GM12878 (cell line): ENCODE data around the gene TPD52L2. TPM values are rescaled to one million over a fixed set of nuclear protein-coding genes. Genes with fewer than 3 reads are reported as not detected.
A peak's percentile ranks its signal among the peaks of the same experiment; 100 is the strongest.

Experiments used
- ATAC-seq: fragments of 200-7000 bp; cut with Tn5 transposase; 3 replicates; pipeline ENCODE4 v1.9.1; 2020; ENCODE audit warnings: mild to moderate bottlenecking, moderate library complexity
- BruUV-seq: library from RNA; stranded (reverse); fragments of 400-500 nt; replicated peaks from 2 replicates; lab custom pipeline; 2021; lab: Mats Ljungman, UMichigan
- CTCF ChIA-PET: fragments of 300-600 bp; sonication (Branson Sonifier 250); formaldehyde crosslinking; extraction: SDS; loops from one replicate; lab custom pipeline; 2021; ENCODE audit warnings: inconsistent platforms; lab: Yijun Ruan, JAX
- POLR2A ChIA-PET: fragments of 350-600 bp; formaldehyde crosslinking; extraction: SDS; loops from one replicate; lab custom pipeline; 2021; ENCODE audit warnings: inconsistent platforms; lab: Charles Lee
- RAD21 ChIA-PET: fragments of 300-600 bp; sonication (Branson Sonifier 250); formaldehyde crosslinking; loops from one replicate; lab custom pipeline; 2023; ENCODE audit warnings: antibody characterized with exemption; ENCODE audit not compliant: unreplicated experiment; lab: Charles Lee
- SMC1A ChIA-PET: fragments of 300-600 bp; sonication (Branson Sonifier 250); formaldehyde crosslinking; loops from one replicate; lab custom pipeline; 2023; ENCODE audit not compliant: unreplicated experiment, uncharacterized antibody; lab: Charles Lee
- DNase-seq: peaks from one replicate; pipeline ENCODE4 v3.0.0-alpha.2; 2011; ENCODE audit warnings: low read depth, low spot score
- FAIRE-seq: peaks from 3 replicates; lab custom pipeline; 2011; peaks lifted over from hg19 to GRCh38; lab: Jason Lieb, UNC
- H2AFZ ChIP-seq: 2 replicates; pipeline ENCODE4 v1.6.0; 2011; ENCODE audit warnings: low read depth, low read length, control low read depth; ENCODE audit not compliant: control insufficient read depth
- H3K27ac ChIP-seq: 2 replicates; pipeline ENCODE4 v1.5.1; 2011; ENCODE audit warnings: control low read depth; ENCODE audit not compliant: control insufficient read depth, insufficient read depth
- H3K27me3 ChIP-seq, 2 experiments: replicated peaks in 1 of 2; 2 replicates each; pipeline versions ENCODE4 v1.6.0 to v1.6.1; 2011; ENCODE audit warnings: low read length in 1 of 2; ENCODE audit not compliant: control insufficient read depth in 2 of 2, insufficient read depth in 2 of 2
- H3K36me3 ChIP-seq, 2 experiments: 2 replicates each; pipeline ENCODE4 v1.5.1; 2011; ENCODE audit warnings: low read length in 1 of 2; ENCODE audit not compliant: control insufficient read depth in 2 of 2, insufficient read depth in 2 of 2
- H3K4me1 ChIP-seq: 2 replicates; pipeline ENCODE4 v1.6.1; 2011; ENCODE audit warnings: mild to moderate bottlenecking, low read length, moderate library complexity, mixed read lengths; ENCODE audit not compliant: control insufficient read depth, insufficient read depth
- H3K4me2 ChIP-seq: 2 replicates; pipeline ENCODE4 v1.6.0; 2011; ENCODE audit warnings: control low read depth; ENCODE audit not compliant: control insufficient read depth, insufficient read depth
- H3K4me3 ChIP-seq: fragments of 200-600 bp; sonication (generic); 2 replicates; pipeline ENCODE4 v1.5.1; 2016
- H3K79me2 ChIP-seq: 2 replicates; pipeline ENCODE4 v1.6.0; 2011; ENCODE audit warnings: low read length; ENCODE audit not compliant: control insufficient read depth, insufficient read depth
- H3K9ac ChIP-seq: 2 replicates; pipeline ENCODE4 v1.8.0; 2011; ENCODE audit warnings: low read length, control low read depth, mixed read lengths; ENCODE audit not compliant: control insufficient read depth, insufficient read depth
- H3K9me3 ChIP-seq: replicated peaks from 3 replicates; pipeline ENCODE4 v1.5.1; 2011; ENCODE audit warnings: mild to moderate bottlenecking, low read length; ENCODE audit not compliant: control insufficient read depth, insufficient read depth
- H4K20me1 ChIP-seq: 2 replicates; pipeline ENCODE4 v1.6.0; 2011; ENCODE audit not compliant: control insufficient read depth, insufficient read depth
- CBFB ChIP-seq: IDR thresholded peaks from 2 replicates; pipeline ENCODE4 v1.6.1; 2016; ENCODE audit warnings: antibody characterized with exemption, low read depth
- EGR1 ChIP-seq, 2 experiments: IDR thresholded peaks; 1 replicate in 1 of 2; 2 replicates in 1 of 2; pipeline ENCODE4 v1.6.1; 2011 to 2012; ENCODE audit warnings: low read depth in 2 of 2, low read length in 2 of 2, borderline replicate concordance in 1 of 2, mild to moderate bottlenecking in 1 of 2, moderate library complexity in 1 of 2
- MYB ChIP-seq: fragments of 150-350 bp; IDR thresholded peaks from 2 replicates; pipeline ENCODE4 v1.6.1; 2014; ENCODE audit warnings: mild to moderate bottlenecking, low read depth, low read length, borderline replicate concordance
- POLR2AphosphoS2 ChIP-seq: IDR thresholded peaks from 2 replicates; pipeline ENCODE4 v1.6.1; 2011; ENCODE audit warnings: low read depth, mild to moderate bottlenecking, low read length, improper control_type of control experiment, moderate library complexity
- WGBS: methylation state at CpG from one replicate; pipeline ENCODE4 v1.1.6; 2016; ENCODE audit warnings: low lambda C conversion rate; ENCODE audit not compliant: insufficient replicate concordance, insufficient coverage; ENCODE audit errors: missing lambda C conversion rate; 5-methylcytosine and 5-hydroxymethylcytosine counted together
- in situ Hi-C: fragments of 300-500 bp; cut with MboI; formaldehyde crosslinking; loops from 9 replicates; pipeline ENCODE4 v1.14.3; 2018; ENCODE audit warnings: mixed read lengths
- intact Hi-C: fragments of 100-400 bp; cut with micrococcal nuclease; formaldehyde crosslinking; loops from one replicate; pipeline ENCODE4 v1.14.2; 2022; ENCODE audit not compliant: unreplicated experiment
- polyA plus RNA-seq, 11 experiments: library from polyadenylated mRNA; depleted of rRNA in 4 of 11; unstranded in 6 of 11; stranded (reverse) in 5 of 11; fragments of >200 nt; fragmentation: Nextera tagmentation in 4 of 11; fragmentation: Illumina TruSeq in 1 of 11; extraction: Ambion mirVana in 4 of 11; extraction: Trizol in 1 of 11; gene quantifications; 1 replicate in 1 of 11; 2 replicates in 10 of 11; pipeline versions ENCODE4 v1.2.1 to v1.2.3, GENCODE V29; 2011 to 2016; ENCODE audit warnings: inconsistent platforms in 2 of 11, missing spikeins in 2 of 11, low read depth in 1 of 11
- total RNA-seq, 4 experiments: library from RNA; depleted of rRNA in 3 of 4; stranded (reverse); fragments of >200 nt in 3 of 4; fragmentation: Illumina TruSeq in 1 of 4; extraction: Trizol in 1 of 4; gene quantifications; 2 replicates each; pipeline versions ENCODE4 v1.2.1 to v1.2.3, GENCODE V29; 2013 to 2021
- TF ChIP-seq, protein P1 (sequence below): fragments of 450-650 bp; IDR thresholded peaks from 2 replicates; pipeline ENCODE4 v1.6.1; 2017; ENCODE audit warnings: mild to moderate bottlenecking

Gene TPD52L2
- total and polyA plus RNA-seq, 10 of the 15 experiments (the other 5 are each of a cell fraction or from before 2014, with no cell fraction given), result 1.6 to 71.0 (median 46.3) TPM

DNA sequence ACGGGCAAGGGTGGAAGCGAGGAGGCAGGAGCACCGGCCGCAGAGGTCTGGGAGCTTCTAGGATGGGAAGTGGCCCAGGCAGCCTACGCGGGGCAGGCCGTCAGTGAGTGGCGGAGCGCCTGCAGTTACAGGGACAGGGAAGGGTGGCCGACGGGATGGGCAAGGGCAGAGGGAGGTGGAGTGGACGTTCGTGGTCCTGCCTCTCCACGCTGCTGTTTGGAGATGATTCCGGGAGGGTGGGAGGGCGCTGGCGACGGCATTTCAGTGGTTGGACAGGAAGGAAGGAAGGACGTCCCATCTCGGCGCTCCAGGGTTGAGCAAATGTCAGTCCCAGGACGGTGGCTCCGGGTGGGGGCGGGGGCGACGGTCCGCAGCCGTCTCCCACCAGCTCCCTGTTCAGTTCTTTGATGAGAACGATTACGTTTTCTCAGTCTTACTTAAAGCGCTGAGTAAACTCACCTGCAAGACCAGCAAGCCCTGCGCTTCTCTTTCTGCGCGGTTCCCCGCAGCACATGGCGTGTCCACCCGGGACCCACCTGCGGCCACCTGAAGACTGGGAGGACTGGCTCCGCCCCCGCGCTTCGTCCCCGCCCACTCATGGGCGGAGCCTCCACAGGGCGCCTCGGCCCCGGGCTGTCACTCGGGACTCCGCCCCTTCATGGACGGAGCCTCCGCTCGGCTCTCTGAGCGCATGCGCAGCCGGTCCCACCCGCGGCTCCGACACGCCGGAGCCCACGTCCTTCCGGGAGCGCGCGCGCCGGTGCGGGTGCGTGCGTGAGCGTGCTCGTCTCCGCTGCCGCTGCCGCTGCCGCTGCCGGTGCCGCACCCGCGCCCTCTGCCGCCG is 29.5 kb downstream of the TPD52L2 start, which contains the start of gene DNAJC5 (continued):
- TF ChIP-seq CBFB (no peak), POLR2AphosphoS2 (peak; percentile 47; the same call in 1 of the 2 replicates), MYB (no peak)

DNA sequence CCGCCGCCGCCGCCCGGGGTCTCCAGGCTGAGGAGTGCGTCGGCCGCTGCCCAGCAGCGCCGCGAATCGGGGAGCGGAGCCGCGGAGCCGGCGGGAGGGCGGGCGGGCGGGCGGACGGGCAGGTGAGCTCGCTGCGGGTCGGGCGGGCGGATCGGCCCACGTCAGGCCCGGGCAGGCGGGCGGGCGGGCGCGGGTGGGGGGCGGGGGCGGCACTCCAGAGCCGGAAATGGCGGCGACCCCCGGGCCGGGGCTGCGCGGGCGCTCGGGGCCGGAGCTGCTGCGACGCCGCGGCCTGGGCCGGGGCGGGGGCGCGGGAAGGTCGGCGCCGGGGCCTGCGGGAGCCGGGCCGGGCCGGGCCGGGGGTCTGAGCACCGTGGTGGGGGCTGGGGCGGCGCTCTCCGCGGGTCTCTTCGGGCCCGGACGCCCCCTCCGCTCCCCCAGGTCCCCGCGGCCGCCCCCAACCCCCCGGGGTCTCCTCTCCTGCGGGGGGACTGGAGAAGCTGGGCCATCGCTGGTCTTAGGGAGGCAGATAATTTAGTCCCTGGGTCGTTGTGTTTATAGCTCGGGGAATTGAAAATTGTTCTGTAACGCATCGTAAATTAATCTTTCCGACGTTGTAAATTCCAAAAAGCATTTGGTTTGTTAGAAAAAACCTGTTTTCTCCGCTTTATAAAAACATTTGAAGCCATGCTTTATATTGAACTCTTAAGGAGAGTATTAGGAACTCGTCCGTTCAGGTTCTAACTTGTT is 30.3 kb downstream of the TPD52L2 start:
- DNase-seq (no peak), FAIRE-seq (no peak), ATAC-seq (no peak)
- H3K36me3 ChIP-seq, result no peaks in the 10 kb centered on the region; a peak in 3 of 4 replicates
- peaks cover 5% of the 10 kb centered on the region; the same call in 1 of the 2 replicates for H4K20me1 ChIP-seq
- peaks cover 49% of the 10 kb centered on the region for H3K79me2 ChIP-seq
- POLR2A ChIA-PET, result interaction anchor here (0.9 to 1.2 kb wide), 3 partner anchors 9 to 253 kb away, joined by 3 to 5 read pairs (median 3); no protein-coding TSS in a partner anchor
- no peak overlapping the region for H2AFZ ChIP-seq
- BruUV-seq, result no TSS peak
- TF ChIP-seq EGR1 (IDR thresholded peaks at IDR 0.05; ENCODE audit: borderline replicate concordance in 1 of 2, low read depth in 2 of 2, low read length in 2 of 2), result 0 out of 3 replicates have a peak, but pooled peaks of 1 of the 2 experiments have one; percentile 21
- TF ChIP-seq, protein P1, sequence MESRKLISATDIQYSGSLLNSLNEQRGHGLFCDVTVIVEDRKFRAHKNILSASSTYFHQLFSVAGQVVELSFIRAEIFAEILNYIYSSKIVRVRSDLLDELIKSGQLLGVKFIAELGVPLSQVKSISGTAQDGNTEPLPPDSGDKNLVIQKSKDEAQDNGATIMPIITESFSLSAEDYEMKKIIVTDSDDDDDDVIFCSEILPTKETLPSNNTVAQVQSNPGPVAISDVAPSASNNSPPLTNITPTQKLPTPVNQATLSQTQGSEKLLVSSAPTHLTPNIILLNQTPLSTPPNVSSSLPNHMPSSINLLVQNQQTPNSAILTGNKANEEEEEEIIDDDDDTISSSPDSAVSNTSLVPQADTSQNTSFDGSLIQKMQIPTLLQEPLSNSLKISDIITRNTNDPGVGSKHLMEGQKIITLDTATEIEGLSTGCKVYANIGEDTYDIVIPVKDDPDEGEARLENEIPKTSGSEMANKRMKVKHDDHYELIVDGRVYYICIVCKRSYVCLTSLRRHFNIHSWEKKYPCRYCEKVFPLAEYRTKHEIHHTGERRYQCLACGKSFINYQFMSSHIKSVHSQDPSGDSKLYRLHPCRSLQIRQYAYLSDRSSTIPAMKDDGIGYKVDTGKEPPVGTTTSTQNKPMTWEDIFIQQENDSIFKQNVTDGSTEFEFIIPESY, result no peak
- peak overlapping the region; percentile 68 for H3K9ac ChIP-seq
- in situ Hi-C loops (no loop called here), intact Hi-C loops (no loop called here)
- peak overlapping the region; percentile 84 for H3K27ac ChIP-seq
- H3K4me3 ChIP-seq, result peak overlapping the region; percentile 86
- 2% methylated on average over 18 of the region's 87 CpGs for WGBS
- RAD21 ChIA-PET, result interaction anchor here (0.5 to 1.4 kb wide), 6 partner anchors 23 to 358 kb away, joined by 3 to 4 read pairs (median 3); partner anchors contain the start of gene PTK6
- H3K27me3 ChIP-seq, result no peaks in the 10 kb centered on the region
- H3K4me1 ChIP-seq, result peaks cover 7% of the 10 kb centered on the region
- SMC1A ChIA-PET, result interaction anchor here (1.0 to 2.0 kb wide), 4 partner anchors 12 to 253 kb away, joined by 3 to 8 read pairs (median 4); partner anchors contain the start of gene TPD52L2
- H3K9me3 ChIP-seq, result no peaks in the 10 kb centered on the region
- peak overlapping the region; percentile 97 for H3K4me2 ChIP-seq
- CTCF ChIA-PET, result interaction anchor here (0.9 to 1.7 kb wide), 8 partner anchors 15 to 358 kb away, joined by 3 to 5 read pairs (median 3); partner anchors contain the start of genes PRPF6, PTK6 and UCKL1
